ENCODE measurements around the gene SUV39H2. TPM values are rescaled to one million over a fixed set of nuclear protein-coding genes. Genes with fewer than 3 reads are reported as not detected.

SUV39H2 gene
- total and polyA plus RNA-seq, 10 of the 15 experiments (the other 5 are each of a cell fraction or from before 2014, with no cell fraction given): 24.3 to 41.1 (median 30.0) TPM

DNA sequence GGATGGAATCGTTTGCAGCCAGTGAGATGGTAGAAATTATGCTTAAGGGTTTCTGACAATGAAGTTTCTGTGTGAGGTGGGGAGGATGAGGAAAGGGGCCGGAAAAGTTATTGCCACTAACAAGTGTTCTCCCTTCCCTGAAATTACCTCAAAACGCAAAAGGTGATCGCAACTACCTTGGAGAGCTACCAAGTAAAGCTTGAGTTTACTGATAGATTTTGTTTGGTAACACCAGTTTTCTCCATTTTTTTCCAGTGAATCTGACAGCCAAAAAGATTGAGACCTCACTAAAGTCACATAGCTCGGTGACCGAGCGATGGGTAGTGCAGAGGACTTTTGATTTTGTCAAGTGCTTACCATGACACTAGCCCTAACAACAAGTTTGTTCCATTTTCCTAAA lies 1.6 kb downstream of the SUV39H2 start:
- ATAC-seq (no peak), FAIRE-seq (no peak), DNase-seq (ENCODE audit: low read depth, low spot score) (no peak)
- Histone ChIP-seq H3K4me3 (peak overlapping the region; percentile 89), H3K9ac (ENCODE audit: control insufficient read depth, insufficient read depth, low read length) (peak overlapping the region; percentile 84; the same call in 1 of the 2 replicates), H3K27me3 (replicated peaks in 1 of 2; ENCODE audit: control insufficient read depth in 2 of 2, insufficient read depth in 2 of 2, low read length in 1 of 2) (no peaks in the 10 kb centered on the region), H3K4me1 (ENCODE audit: control insufficient read depth, insufficient read depth, low read length) (peaks cover 5% of the 10 kb centered on the region; the same call in 1 of the 2 replicates), H3K4me2 (ENCODE audit: control insufficient read depth, insufficient read depth) (peak overlapping the region; percentile 72), H2AFZ (ENCODE audit: control insufficient read depth, low read depth, low read length) (no peak overlapping the region), H4K20me1 (ENCODE audit: control insufficient read depth, insufficient read depth) (no peaks in the 10 kb centered on the region), H3K27ac (ENCODE audit: control insufficient read depth, insufficient read depth) (0 out of 2 replicates have a peak overlapping the region, but pooled peaks have one; percentile 22), H3K9me3 (replicated peaks; ENCODE audit: control insufficient read depth, insufficient read depth, low read length) (no peaks in the 10 kb centered on the region), H3K36me3 (ENCODE audit: control insufficient read depth in 2 of 2, insufficient read depth in 2 of 2, low read length in 1 of 2) (peaks cover 0 to 7% of the 10 kb centered on the region in 2 experiments; a peak in 1 of 4 replicates), H3K79me2 (ENCODE audit: control insufficient read depth, insufficient read depth, low read length) (peaks cover 76% of the 10 kb centered on the region)
- no peak for TF ChIP-seq PML (IDR thresholded peaks at IDR 0.05; ENCODE audit: low read length)
- TF ChIP-seq POU2F2 (IDR thresholded peaks at IDR 0.05; ENCODE audit: borderline replicate concordance, low read depth, low read length): no peak
- TF ChIP-seq CEBPZ (IDR thresholded peaks at IDR 0.05; ENCODE audit: low read depth, low read length): no peak
- TF ChIP-seq, protein P1, sequence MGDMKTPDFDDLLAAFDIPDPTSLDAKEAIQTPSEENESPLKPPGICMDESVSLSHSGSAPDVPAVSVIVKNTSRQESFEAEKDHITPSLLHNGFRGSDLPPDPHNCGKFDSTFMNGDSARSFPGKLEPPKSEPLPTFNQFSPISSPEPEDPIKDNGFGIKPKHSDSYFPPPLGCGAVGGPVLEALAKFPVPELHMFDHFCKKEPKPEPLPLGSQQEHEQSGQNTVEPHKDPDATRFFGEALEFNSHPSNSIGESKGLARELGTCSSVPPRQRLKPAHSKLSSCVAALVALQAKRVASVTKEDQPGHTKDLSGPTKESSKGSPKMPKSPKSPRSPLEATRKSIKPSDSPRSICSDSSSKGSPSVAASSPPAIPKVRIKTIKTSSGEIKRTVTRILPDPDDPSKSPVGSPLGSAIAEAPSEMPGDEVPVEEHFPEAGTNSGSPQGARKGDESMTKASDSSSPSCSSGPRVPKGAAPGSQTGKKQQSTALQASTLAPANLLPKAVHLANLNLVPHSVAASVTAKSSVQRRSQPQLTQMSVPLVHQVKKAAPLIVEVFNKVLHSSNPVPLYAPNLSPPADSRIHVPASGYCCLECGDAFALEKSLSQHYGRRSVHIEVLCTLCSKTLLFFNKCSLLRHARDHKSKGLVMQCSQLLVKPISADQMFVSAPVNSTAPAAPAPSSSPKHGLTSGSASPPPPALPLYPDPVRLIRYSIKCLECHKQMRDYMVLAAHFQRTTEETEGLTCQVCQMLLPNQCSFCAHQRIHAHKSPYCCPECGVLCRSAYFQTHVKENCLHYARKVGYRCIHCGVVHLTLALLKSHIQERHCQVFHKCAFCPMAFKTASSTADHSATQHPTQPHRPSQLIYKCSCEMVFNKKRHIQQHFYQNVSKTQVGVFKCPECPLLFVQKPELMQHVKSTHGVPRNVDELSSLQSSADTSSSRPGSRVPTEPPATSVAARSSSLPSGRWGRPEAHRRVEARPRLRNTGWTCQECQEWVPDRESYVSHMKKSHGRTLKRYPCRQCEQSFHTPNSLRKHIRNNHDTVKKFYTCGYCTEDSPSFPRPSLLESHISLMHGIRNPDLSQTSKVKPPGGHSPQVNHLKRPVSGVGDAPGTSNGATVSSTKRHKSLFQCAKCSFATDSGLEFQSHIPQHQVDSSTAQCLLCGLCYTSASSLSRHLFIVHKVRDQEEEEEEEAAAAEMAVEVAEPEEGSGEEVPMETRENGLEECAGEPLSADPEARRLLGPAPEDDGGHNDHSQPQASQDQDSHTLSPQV (IDR thresholded peaks at IDR 0.05): no peak
- no peak for TF ChIP-seq NFIC (IDR thresholded peaks at IDR 0.05; ENCODE audit: low read depth, low read length)
- no peak for TF ChIP-seq ZBED1 (IDR thresholded peaks at IDR 0.05; ENCODE audit: borderline replicate concordance)
- no peak for TF ChIP-seq DPF2 (IDR thresholded peaks at IDR 0.05)
- peak; percentile 77 for TF ChIP-seq REST (IDR thresholded peaks at IDR 0.05; ENCODE audit: low read depth, low read length)
- TSS peak; percentile 65 for BruUV-seq (replicated peaks)
- ChIA-PET RAD21 (ENCODE audit: unreplicated experiment) (interaction anchor here (1.4 to 1.9 kb wide), 2 partner anchors 42 to 73 kb away, joined by 5 to 11 read pairs; partner anchors contain the start of genes CDNF, HSPA14 and MSANTD7), SMC1A (ENCODE audit: uncharacterized antibody, unreplicated experiment) (interaction anchor here (0.6 to 5.2 kb wide), 6 partner anchors 9 to 74 kb away, joined by 3 to 23 read pairs (median 10); partner anchors contain the start of genes CDNF, DCLRE1C, HSPA14 and MSANTD7), POLR2A (interaction anchor here (1.4 to 1.5 kb wide), 4 partner anchors 9 to 73 kb away, joined by 3 to 7 read pairs (median 4); partner anchors contain the start of genes CDNF, HSPA14 and MSANTD7), CTCF (interaction anchor here (0.6 to 3.8 kb wide), 9 partner anchors 9 to 292 kb away, joined by 3 to 17 read pairs (median 4); partner anchors contain the start of genes CDNF, DCLRE1C, HSPA14 and MSANTD7)
- WGBS (ENCODE audit: insufficient coverage, insufficient replicate concordance, low lambda C conversion rate, missing lambda C conversion rate): 85% methylated on average over 7 of the region's 7 CpGs
- in situ Hi-C loops (cut with MboI): no loop called here
- intact Hi-C loops (cut with micrococcal nuclease; ENCODE audit: unreplicated experiment): loop anchor here (10.0 kb wide), 1 partner anchor 225 kb away; no protein-coding TSS in a partner anchor

Data from GM12878 (cell line).